Neural cell (in vitro differentiated cells): ENCODE results near the gene LPIN3. TPM values are rescaled to one million over a fixed set of nuclear protein-coding genes. Genes with fewer than 3 reads are reported as not detected.

Experiments used
- H2AFZ ChIP-seq: fragments of 200-600, 300-800 bp; sonication (generic), shearing (Covaris generic); 2 replicates; pipeline ENCODE4 v1.6.0; 2014; ENCODE audit warnings: low read depth, mild to moderate bottlenecking, antibody characterized with exemption, low read length, moderate library complexity
- H3F3A ChIP-seq: fragments of 200-600 bp; shearing (Covaris generic); 2 replicates; pipeline ENCODE4 v1.6.1; 2016; ENCODE audit warnings: mild to moderate bottlenecking, moderate library complexity, mixed read lengths, antibody characterized with exemption, low read length; ENCODE audit not compliant: insufficient read depth, poor library complexity, severe bottlenecking
- H3K27ac ChIP-seq: fragments of 200-600, 300-800 bp; sonication (generic), shearing (Covaris generic); 2 replicates; pipeline ENCODE4 v1.5.1; 2014; ENCODE audit warnings: mild to moderate bottlenecking, low read length, moderate library complexity
- H3K27me3 ChIP-seq: fragments of 300-800, 200-600 bp; sonication (generic), shearing (Covaris generic); 2 replicates; pipeline ENCODE4 v1.6.0; 2014; ENCODE audit warnings: mild to moderate bottlenecking, low read depth, low read length, moderate library complexity; ENCODE audit not compliant: insufficient read depth
- H3K36me3 ChIP-seq: fragments of 300-800, 200-600 bp; sonication (generic), shearing (Covaris generic); 2 replicates; pipeline ENCODE4 v1.5.1; 2014; ENCODE audit warnings: mild to moderate bottlenecking, antibody characterized with exemption, low read length, moderate library complexity; ENCODE audit not compliant: insufficient read depth
- H3K4me2 ChIP-seq: fragments of 300-800, 200-600 bp; sonication (generic), shearing (Covaris generic); 2 replicates; pipeline ENCODE4 v1.6.0; 2014; ENCODE audit warnings: mild to moderate bottlenecking, low read length
- H3K4me3 ChIP-seq: fragments of 300-800, 200-600 bp; sonication (generic), shearing (Covaris generic); 2 replicates; pipeline ENCODE4 v1.5.1; 2014; ENCODE audit warnings: mild to moderate bottlenecking, low read length, moderate library complexity
- H3K79me2 ChIP-seq: fragments of 200-600 bp; shearing (Covaris generic); replicated peaks from 2 replicates; pipeline ENCODE4 v1.6.0; 2014; ENCODE audit warnings: mild to moderate bottlenecking, low read length, moderate library complexity; ENCODE audit not compliant: insufficient read depth
- H3K9ac ChIP-seq: fragments of 300-800, 200-600 bp; sonication (generic), shearing (Covaris generic); 2 replicates; pipeline ENCODE4 v1.6.1; 2016; ENCODE audit warnings: mild to moderate bottlenecking, low read length, mixed read lengths
- H3K9me2 ChIP-seq: fragments of 200-600 bp; shearing (Covaris generic); 2 replicates; pipeline ENCODE4 v1.6.1; 2016; ENCODE audit warnings: mild to moderate bottlenecking, low read length, mixed read lengths; ENCODE audit not compliant: insufficient read depth
- H3K9me3 ChIP-seq: fragments of 200-600, 300-800 bp; sonication (generic), shearing (Covaris generic); 2 replicates; pipeline ENCODE4 v1.6.1; 2016; ENCODE audit warnings: mild to moderate bottlenecking, mixed run types, low read length, moderate library complexity, mixed read lengths
- H4K20me1 ChIP-seq: fragments of 200-600 bp; shearing (Covaris generic); 2 replicates; pipeline ENCODE4 v1.6.1; 2016; ENCODE audit warnings: mild to moderate bottlenecking, mixed run types; ENCODE audit not compliant: insufficient read depth
- CTCF ChIP-seq: fragments of 450-650 bp; IDR thresholded peaks from 2 replicates; pipeline ENCODE4 v1.5.1; 2014; ENCODE audit warnings: antibody characterized with exemption, mild to moderate bottlenecking, moderate library complexity; ENCODE audit not compliant: poor library complexity, severe bottlenecking
- EP300 ChIP-seq: fragments of 450-650 bp; conservative IDR thresholded peaks from 2 replicates; pipeline ENCODE4 v1.6.1; 2014; ENCODE audit warnings: antibody characterized with exemption, mild to moderate bottlenecking, moderate library complexity; ENCODE audit not compliant: poor library complexity, severe bottlenecking
- EZH2 ChIP-seq: fragments of 200-600, 300-800 bp; shearing (Covaris generic), sonication (generic); IDR thresholded peaks from 2 replicates; pipeline ENCODE4 v1.6.1; 2014; ENCODE audit warnings: antibody characterized with exemption, low read length, borderline replicate concordance, mild to moderate bottlenecking; ENCODE audit not compliant: insufficient read depth, poor library complexity, severe bottlenecking
- MXI1 ChIP-seq: fragments of 450-650 bp; conservative IDR thresholded peaks from 2 replicates; pipeline ENCODE4 v1.6.1; 2014; ENCODE audit warnings: antibody characterized with exemption, mild to moderate bottlenecking; ENCODE audit not compliant: poor library complexity, severe bottlenecking
- POLR2AphosphoS5 ChIP-seq: IDR thresholded peaks from 2 replicates; pipeline ENCODE4 v1.6.1; 2012
- RAD21 ChIP-seq: fragments of 450-650 bp; conservative IDR thresholded peaks from 2 replicates; pipeline ENCODE4 v1.6.1; 2014; ENCODE audit warnings: antibody characterized with exemption, mild to moderate bottlenecking, moderate library complexity
- REST ChIP-seq: IDR thresholded peaks from 2 replicates; pipeline ENCODE4 v1.6.1; 2012; ENCODE audit warnings: borderline replicate concordance
- SMC3 ChIP-seq: fragments of 450-650 bp; conservative IDR thresholded peaks from 2 replicates; pipeline ENCODE4 v1.6.1; 2014; ENCODE audit warnings: antibody characterized with exemption, mild to moderate bottlenecking, moderate library complexity; ENCODE audit not compliant: poor library complexity
- TAF1 ChIP-seq: IDR thresholded peaks from 2 replicates; pipeline ENCODE4 v1.6.1; 2012; ENCODE audit warnings: low read depth
- polyA minus RNA-seq: library from RNA; depleted of rRNA, polyadenylated mRNA; stranded (reverse); fragments of >200 nt; gene quantifications from 2 replicates; pipeline ENCODE4 v1.2.3, GENCODE V29; 2014
- polyA plus RNA-seq: library from polyadenylated mRNA; depleted of rRNA; stranded (reverse); fragments of >200 nt; gene quantifications from 2 replicates; pipeline ENCODE4 v1.2.3, GENCODE V29; 2014

LPIN3 gene
- 0.44 TPM in 1 of 2 replicates, not detected in the other for polyA plus RNA-seq
- 0.12 TPM in 1 of 2 replicates, not detected in the other for polyA minus RNA-seq

GRCh38 chr20:41340327-41341055, at the start of gene LPIN3:
Gene LPIN3, plus strand, starts transcription at chr20:41340821. Its CDS starts 4,983 bp downstream, at chr20:41345804.
- H3K36me3 ChIP-seq = no peaks in the 10 kb centered on the region
- H3K9me2 ChIP-seq = no peaks in the 10 kb centered on the region
- H3K9ac ChIP-seq = no peak within 1 kb of the TSS
- no peaks in the 10 kb centered on the region for H4K20me1 ChIP-seq
- H3K4me3 ChIP-seq = peak within 1 kb of the TSS; percentile 54
- no peak for TF ChIP-seq EZH2
- TF ChIP-seq REST = no peak
- TF ChIP-seq POLR2AphosphoS5 = no peak
- no peak for TF ChIP-seq CTCF
- TF ChIP-seq MXI1 = no peak
- no peak for TF ChIP-seq SMC3
- no peak for TF ChIP-seq EP300
- TF ChIP-seq RAD21 = no peak
- no peak for TF ChIP-seq TAF1
- no peaks in the 10 kb centered on the region for H3K27me3 ChIP-seq
- no peak within 1 kb of the TSS for H3K27ac ChIP-seq
- no peaks in the 10 kb centered on the region for H3K79me2 ChIP-seq
- H2AFZ ChIP-seq = no peak within 1 kb of the TSS
- H3K9me3 ChIP-seq = no peaks in the 10 kb centered on the region
- H3F3A ChIP-seq = no peaks in the 10 kb centered on the region
- H3K4me2 ChIP-seq = no peak within 1 kb of the TSS

GRCh38 chr20:41293269-41294037, 47.2 kb upstream of the LPIN3 start:
- Histone ChIP-seq H3K4me2 (no peak overlapping the region), H4K20me1 (no peaks in the 10 kb centered on the region), H3K27ac (no peak overlapping the region)

More at GRCh38 chr20:41293269-41294037, 47.2 kb upstream of the LPIN3 start:
- no peaks in the 10 kb centered on the region for H3K27me3 ChIP-seq
- H2AFZ ChIP-seq = no peak overlapping the region
- H3F3A ChIP-seq = no peaks in the 10 kb centered on the region
- H3K9me3 ChIP-seq = no peaks in the 10 kb centered on the region
- no peak for TF ChIP-seq TAF1
- no peak for TF ChIP-seq SMC3
- H3K79me2 ChIP-seq = peaks cover 3% of the 10 kb centered on the region
- no peak overlapping the region for H3K9ac ChIP-seq
- no peaks in the 10 kb centered on the region for H3K9me2 ChIP-seq
- no peaks in the 10 kb centered on the region for H3K36me3 ChIP-seq
- no peak overlapping the region for H3K4me3 ChIP-seq
